Cardiac fibroblast (primary cell): Measurements from ENCODE around the gene AREG.

Experiments
- DNase-seq, 2 donors: peaks; one replicate each; pipeline versions ENCODE4 v3.0.0 to v3.0.0-alpha.2; 2010; ENCODE audit warnings: low read depth in 2 of 2
- H3K4me3 ChIP-seq, 2 donors: replicated peaks in 1 of 2; 1 replicate in 1 of 2; 2 replicates in 1 of 2; pipeline ENCODE4 v1.5.1; 2011; ENCODE audit warnings: low read depth in 2 of 2, low read length in 2 of 2, mild to moderate bottlenecking in 2 of 2, moderate library complexity in 1 of 2
- TF ChIP-seq, protein P1 (sequence below): IDR thresholded peaks from one replicate; pipeline ENCODE4 v1.5.1; 2011; ENCODE audit warnings: low read depth, mild to moderate bottlenecking, low read length, inconsistent platforms

AREG gene

DNA sequence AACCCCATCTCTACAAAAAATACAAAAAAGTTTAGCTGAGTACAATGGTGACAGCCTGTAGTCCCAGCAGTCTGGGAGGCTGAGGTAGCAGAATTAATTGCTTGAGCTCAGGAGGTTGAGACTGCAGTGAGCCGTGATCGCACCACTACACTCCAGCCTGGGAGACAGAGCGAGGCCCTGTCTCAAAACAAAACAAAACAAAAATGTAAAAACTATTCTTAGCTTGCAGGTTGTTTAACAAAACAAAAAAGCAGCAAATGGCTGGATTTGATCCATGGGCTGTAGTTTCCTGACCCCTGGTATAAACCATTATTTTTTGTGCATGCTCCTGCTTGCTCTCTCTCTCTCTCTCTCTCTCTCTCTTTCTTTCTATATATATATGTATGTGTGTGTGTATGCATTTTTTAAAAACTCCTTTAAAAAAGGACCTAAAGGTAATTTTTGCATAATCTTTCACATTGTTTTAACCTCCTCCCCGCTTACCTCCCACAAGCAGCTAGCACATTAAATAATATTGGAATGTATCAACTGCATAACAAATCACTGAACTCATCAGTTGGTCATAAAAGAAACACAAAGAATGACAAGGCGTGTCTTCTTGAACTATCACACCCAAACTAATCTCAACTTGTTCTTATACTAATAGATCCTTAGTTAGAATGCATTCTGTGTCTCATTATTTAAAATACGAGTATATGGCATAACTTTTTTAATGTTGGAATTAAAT is 4.8 kb downstream of the AREG start:
- TF ChIP-seq, protein P1, sequence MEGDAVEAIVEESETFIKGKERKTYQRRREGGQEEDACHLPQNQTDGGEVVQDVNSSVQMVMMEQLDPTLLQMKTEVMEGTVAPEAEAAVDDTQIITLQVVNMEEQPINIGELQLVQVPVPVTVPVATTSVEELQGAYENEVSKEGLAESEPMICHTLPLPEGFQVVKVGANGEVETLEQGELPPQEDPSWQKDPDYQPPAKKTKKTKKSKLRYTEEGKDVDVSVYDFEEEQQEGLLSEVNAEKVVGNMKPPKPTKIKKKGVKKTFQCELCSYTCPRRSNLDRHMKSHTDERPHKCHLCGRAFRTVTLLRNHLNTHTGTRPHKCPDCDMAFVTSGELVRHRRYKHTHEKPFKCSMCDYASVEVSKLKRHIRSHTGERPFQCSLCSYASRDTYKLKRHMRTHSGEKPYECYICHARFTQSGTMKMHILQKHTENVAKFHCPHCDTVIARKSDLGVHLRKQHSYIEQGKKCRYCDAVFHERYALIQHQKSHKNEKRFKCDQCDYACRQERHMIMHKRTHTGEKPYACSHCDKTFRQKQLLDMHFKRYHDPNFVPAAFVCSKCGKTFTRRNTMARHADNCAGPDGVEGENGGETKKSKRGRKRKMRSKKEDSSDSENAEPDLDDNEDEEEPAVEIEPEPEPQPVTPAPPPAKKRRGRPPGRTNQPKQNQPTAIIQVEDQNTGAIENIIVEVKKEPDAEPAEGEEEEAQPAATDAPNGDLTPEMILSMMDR = no peak
- DNase-seq = peak in 1 of 2 donors; percentile 71
- no peak overlapping the region for H3K4me3 ChIP-seq

DNA sequence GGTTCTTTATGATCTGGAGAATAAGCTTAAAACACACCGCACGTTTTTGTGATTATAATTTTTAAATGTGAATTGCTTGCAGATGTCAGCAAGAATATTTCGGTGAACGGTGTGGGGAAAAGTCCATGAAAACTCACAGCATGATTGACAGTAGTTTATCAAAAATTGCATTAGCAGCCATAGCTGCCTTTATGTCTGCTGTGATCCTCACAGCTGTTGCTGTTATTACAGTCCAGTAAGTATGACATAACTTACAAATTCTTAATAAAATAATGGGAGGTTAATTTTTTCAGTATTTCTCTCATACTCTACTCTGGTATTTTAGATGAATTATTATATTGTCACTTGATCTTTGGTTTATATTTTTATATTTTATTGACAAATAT is 5.4 kb downstream of the AREG start:
- TF ChIP-seq, protein P1 = no peak
- no peak for DNase-seq
- H3K4me3 ChIP-seq = no peak overlapping the region

- TF ChIP-seq, protein P1 = no peak
- no peak overlapping the region for H3K4me3 ChIP-seq
- peak; percentile 69 to 88 for DNase-seq
Measured at GRCh38 chr4:74451214-74451661, 6.3 kb downstream of the AREG start.

GRCh38 chr4:74453037-74453635 is 8.2 kb downstream of the AREG start:
- no peak for DNase-seq
- TF ChIP-seq, protein P1 = no peak
- no peak overlapping the region for H3K4me3 ChIP-seq

DNA sequence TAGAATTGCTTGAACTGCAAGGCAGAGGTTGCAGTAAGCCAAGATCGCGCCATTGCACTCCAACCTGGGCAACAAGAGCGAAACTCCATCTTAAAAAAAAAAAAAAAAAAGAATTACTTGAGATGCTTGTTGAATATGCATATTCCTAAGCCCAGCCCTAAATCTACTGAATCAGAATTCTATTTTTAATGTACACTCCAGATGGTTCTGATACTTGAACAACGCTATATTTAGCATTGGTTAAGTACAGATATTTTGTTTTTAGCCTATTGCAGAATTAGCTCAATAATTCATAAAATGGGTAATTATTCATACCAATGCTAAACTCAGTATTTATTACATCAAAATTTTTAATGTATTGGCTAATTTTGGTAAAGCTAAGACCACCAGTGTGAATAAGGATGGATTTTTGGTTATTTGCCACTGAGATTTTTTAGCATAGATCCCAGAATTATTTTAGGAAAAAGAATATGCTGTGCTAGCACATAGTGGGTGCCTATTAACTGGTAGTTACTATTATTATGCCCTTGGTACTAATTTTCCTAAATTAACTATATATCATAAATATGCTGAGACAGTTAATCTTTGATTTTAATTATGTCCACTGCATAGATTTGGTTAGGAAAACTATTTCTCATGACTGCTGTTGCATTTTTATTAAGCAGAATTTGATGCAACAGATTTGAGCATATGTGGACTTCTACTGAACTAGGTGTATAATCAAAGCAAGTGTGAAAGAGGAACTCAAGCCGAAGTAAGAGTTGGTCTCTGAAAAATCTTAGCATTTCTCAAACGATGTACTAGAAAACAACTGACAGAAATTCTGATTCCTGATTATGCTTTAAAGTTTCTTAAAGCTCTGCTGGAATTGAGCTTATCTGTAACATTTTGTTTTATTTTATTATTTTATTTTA is 9.2 kb downstream of the AREG start:
- TF ChIP-seq, protein P1 = no peak
- no peak for DNase-seq
- H3K4me3 ChIP-seq = no peak overlapping the region

DNA sequence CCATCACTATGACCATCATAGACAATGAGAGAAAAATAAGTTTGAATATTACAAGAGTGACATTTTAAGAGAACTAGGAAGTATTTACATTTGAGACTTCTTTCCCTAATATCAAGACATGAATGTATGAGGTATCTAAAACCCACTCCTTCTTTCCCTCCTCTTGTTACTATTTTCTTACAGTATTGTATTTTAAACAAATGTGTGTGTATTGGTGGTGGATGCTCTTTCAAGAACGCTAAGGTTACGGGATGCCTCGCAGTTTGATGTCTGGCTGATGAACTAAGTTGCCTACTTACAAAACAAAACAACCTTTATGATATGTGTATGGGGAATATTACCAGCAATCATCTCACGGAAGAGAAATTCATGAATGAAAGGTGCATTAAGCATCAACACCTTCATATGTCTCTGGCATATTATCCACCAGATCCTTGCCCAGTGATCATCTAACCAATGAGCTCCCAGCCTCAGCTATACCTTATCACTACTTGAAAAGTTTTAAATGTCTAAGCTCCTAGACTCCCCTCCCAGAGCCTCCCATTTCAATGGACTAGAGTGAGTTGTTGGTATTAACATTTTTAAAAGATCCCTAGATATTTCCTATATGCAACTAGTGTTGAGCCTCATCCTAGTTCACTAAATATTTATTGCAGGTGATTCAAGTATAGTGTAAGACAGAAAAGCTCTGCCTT is 10.6 kb downstream of the AREG start:
- H3K4me3 ChIP-seq = no peak overlapping the region
- TF ChIP-seq, protein P1 = no peak
- DNase-seq = peak in 1 of 2 donors; percentile 20
